H1 (cell line): ENCODE results near the gene JAKMIP3. TPM values are rescaled to one million over a fixed set of nuclear protein-coding genes. Genes with fewer than 3 reads are reported as not detected.
A peak's percentile ranks its signal among the peaks of the same experiment; 100 is the strongest.

Experiments used
- CTCF ChIA-PET: fragments of 300-600 bp; sonication (Branson Sonifier 250); formaldehyde crosslinking; loops from one replicate; lab custom pipeline; 2021; ENCODE audit not compliant: partially characterized antibody; lab: Charles Lee
- POLR2A ChIA-PET: fragments of 300-600 bp; sonication (Branson Sonifier 250); formaldehyde crosslinking; loops from one replicate; lab custom pipeline; 2021; ENCODE audit warnings: inconsistent platforms; ENCODE audit not compliant: partially characterized antibody; lab: Charles Lee
- DNase-seq, 2 experiments: peaks; one replicate each; pipeline versions ENCODE4 v3.0.0 to v3.0.0-alpha.2; 2010 to 2022; ENCODE audit warnings: low spot score in 2 of 2, low read depth in 1 of 2, mixed read lengths in 1 of 2
- FAIRE-seq: peaks from 2 replicates; lab custom pipeline; 2011; peaks lifted over from hg19 to GRCh38; lab: Jason Lieb, UNC
- H2AFZ ChIP-seq: 2 replicates; pipeline ENCODE4 v1.8.1; 2012; ENCODE audit warnings: low read length, inconsistent platforms
- H2AK5ac ChIP-seq: 2 replicates; pipeline ENCODE4 v1.6.1; 2013; ENCODE audit warnings: low read depth, low read length
- H2BK120ac ChIP-seq: replicated peaks from 2 replicates; pipeline ENCODE3; 2013; ENCODE audit warnings: low read depth, low read length, inconsistent platforms
- H2BK12ac ChIP-seq: 2 replicates; pipeline ENCODE4 v1.6.1; 2013; ENCODE audit warnings: low read depth, low read length
- H2BK15ac ChIP-seq: 2 replicates; pipeline ENCODE4 v1.6.1; 2013; ENCODE audit warnings: low read length
- H2BK20ac ChIP-seq: 2 replicates; pipeline ENCODE4 v1.6.1; 2013; ENCODE audit warnings: low read length
- H2BK5ac ChIP-seq: 2 replicates; pipeline ENCODE4 v1.6.1; 2013; ENCODE audit warnings: low read depth, low read length
- H3K14ac ChIP-seq: 2 replicates; pipeline ENCODE4 v1.6.1; 2013; ENCODE audit warnings: inconsistent platforms; ENCODE audit not compliant: insufficient read length
- H3K18ac ChIP-seq: 2 replicates; pipeline ENCODE4 v1.6.1; 2013; ENCODE audit warnings: low read length; ENCODE audit errors: extremely low read depth
- H3K23ac ChIP-seq: 2 replicates; pipeline ENCODE4 v1.6.1; 2013; ENCODE audit warnings: inconsistent platforms; ENCODE audit not compliant: insufficient read length
- H3K23me2 ChIP-seq: 2 replicates; pipeline ENCODE4 v1.6.1; 2013; ENCODE audit warnings: low read depth, low read length
- H3K27ac ChIP-seq: 2 replicates; pipeline ENCODE4 v1.6.1; 2011; ENCODE audit warnings: low read depth, low read length, inconsistent platforms
- H3K27me3 ChIP-seq, 4 experiments: replicated peaks in 1 of 4; 1 replicate in 1 of 4; 2 replicates in 3 of 4; pipeline versions ENCODE4 v1.6.1 to v1.8.1; 2011 to 2013; ENCODE audit warnings: low read length in 3 of 4, mild to moderate bottlenecking in 3 of 4, inconsistent platforms in 2 of 4, mixed read lengths in 2 of 4, moderate library complexity in 1 of 4; ENCODE audit not compliant: control insufficient read depth in 3 of 4, insufficient read depth in 3 of 4; ENCODE audit errors: extremely low read depth in 1 of 4
- H3K36me3 ChIP-seq, 4 experiments: 2 replicates each; pipeline versions ENCODE4 v1.6.1 to v1.8.1; 2011 to 2013; ENCODE audit warnings: mild to moderate bottlenecking in 4 of 4, low read length in 3 of 4, moderate library complexity in 2 of 4, control low read depth in 1 of 4, inconsistent platforms in 1 of 4; ENCODE audit not compliant: insufficient read depth in 4 of 4, control insufficient read depth in 2 of 4
- H3K4ac ChIP-seq: replicated peaks from 2 replicates; pipeline ENCODE3; 2013; ENCODE audit warnings: low read length, low read depth, mixed read lengths, inconsistent platforms; ENCODE audit not compliant: insufficient read length
- H3K4me1 ChIP-seq, 4 experiments: replicated peaks in 1 of 4; 1 replicate in 1 of 4; 2 replicates in 3 of 4; pipeline versions ENCODE4 v1.6.1 to v1.8.1; 2011 to 2013; ENCODE audit warnings: low read length in 3 of 4, inconsistent platforms in 2 of 4, mixed read lengths in 1 of 4; ENCODE audit not compliant: insufficient read depth in 4 of 4, control insufficient read depth in 3 of 4
- H3K4me2 ChIP-seq, 2 experiments: 2 replicates each; pipeline versions ENCODE4 v1.6.1 to v1.8.1; 2011 to 2013; ENCODE audit warnings: low read depth in 2 of 2, low read length in 2 of 2, control low read depth in 1 of 2, inconsistent platforms in 1 of 2, mild to moderate bottlenecking in 1 of 2; ENCODE audit not compliant: insufficient read depth in 1 of 2
- H3K4me3 ChIP-seq, 4 experiments: fragments of 200-600, 300-600 bp in 1 of 4; sonication (generic), shearing (Covaris generic), sonication (Bioruptor Twin) in 1 of 4; 2 replicates each; pipeline versions ENCODE4 v1.5.1 to v1.8.1; 2011 to 2016; ENCODE audit warnings: low read length in 4 of 4, low read depth in 3 of 4, control low read depth in 2 of 4, inconsistent platforms in 2 of 4, mild to moderate bottlenecking in 2 of 4, mixed read lengths in 1 of 4, moderate library complexity in 1 of 4; ENCODE audit not compliant: insufficient read depth in 2 of 4; ENCODE audit errors: extremely low read depth in 1 of 4
- H3K56ac ChIP-seq: replicated peaks from 2 replicates; pipeline ENCODE3; 2013; ENCODE audit warnings: low read depth, mild to moderate bottlenecking, mixed read lengths, low read length, inconsistent platforms; ENCODE audit not compliant: insufficient read length
- H3K79me1 ChIP-seq: 2 replicates; pipeline ENCODE4 v1.6.1; 2013; ENCODE audit warnings: low read depth, low read length, control low read depth
- H3K79me2 ChIP-seq, 2 experiments: 2 replicates each; pipeline versions ENCODE4 v1.6.1 to v1.8.1; 2012 to 2013; ENCODE audit warnings: low read length in 2 of 2, mild to moderate bottlenecking in 2 of 2, inconsistent platforms in 1 of 2; ENCODE audit not compliant: insufficient read depth in 2 of 2, control insufficient read depth in 1 of 2
- H3K9ac ChIP-seq, 4 experiments: replicated peaks in 1 of 4; 1 replicate in 1 of 4; 2 replicates in 3 of 4; pipeline versions ENCODE4 v1.6.1 to v1.8.1; 2011 to 2013; ENCODE audit warnings: low read depth in 3 of 4, low read length in 3 of 4, control low read depth in 2 of 4, mild to moderate bottlenecking in 2 of 4, moderate library complexity in 2 of 4, inconsistent platforms in 1 of 4; ENCODE audit errors: extremely low read depth in 1 of 4
- H3K9me3 ChIP-seq, 2 experiments: 2 replicates each; pipeline versions ENCODE4 v1.6.1 to v1.8.1; 2012 to 2013; ENCODE audit warnings: mild to moderate bottlenecking in 2 of 2, moderate library complexity in 2 of 2, control low read depth in 1 of 2, inconsistent platforms in 1 of 2, low read depth in 1 of 2, low read length in 1 of 2, mixed read lengths in 1 of 2; ENCODE audit not compliant: insufficient read depth in 2 of 2
- H4K20me1 ChIP-seq, 2 experiments: replicated peaks in 1 of 2; 2 replicates each; pipeline versions ENCODE3 to v1.8.1; 2011 to 2013; ENCODE audit warnings: inconsistent platforms in 2 of 2, low read length in 2 of 2, mild to moderate bottlenecking in 1 of 2; ENCODE audit not compliant: insufficient read depth in 2 of 2, control insufficient read depth in 1 of 2
- H4K5ac ChIP-seq: 2 replicates; pipeline ENCODE4 v1.6.1; 2013; ENCODE audit warnings: low read length, low read depth, mixed read lengths, inconsistent platforms; ENCODE audit not compliant: insufficient read length
- H4K8ac ChIP-seq: 2 replicates; pipeline ENCODE4 v1.8.0; 2013; ENCODE audit warnings: mild to moderate bottlenecking, moderate library complexity, low read length, inconsistent platforms; ENCODE audit not compliant: insufficient read depth; ENCODE audit errors: extremely low read depth
- H4K91ac ChIP-seq: replicated peaks from 2 replicates; pipeline ENCODE3; 2013; ENCODE audit warnings: low read length, mixed read lengths, inconsistent platforms; ENCODE audit not compliant: insufficient read length
- BACH1 ChIP-seq: IDR thresholded peaks from 2 replicates; pipeline ENCODE4 v1.6.1; 2012; ENCODE audit warnings: low read length, improper control_type of control experiment
- MAFK ChIP-seq: IDR thresholded peaks from 2 replicates; pipeline ENCODE4 v1.6.1; 2012; ENCODE audit warnings: low read depth, mild to moderate bottlenecking, improper control_type of control experiment, low read length
- POU5F1 ChIP-seq: IDR thresholded peaks from 2 replicates; pipeline ENCODE4 v1.6.1; 2011; ENCODE audit warnings: low read depth, mild to moderate bottlenecking, low read length, moderate library complexity
- WGBS, 2 experiments: shearing (Covaris generic) in 1 of 2; methylation state at CpG; one replicate each; pipeline versions ENCODE4 v1.1.6 to v1.1.7; 2013 to 2015; ENCODE audit warnings: low lambda C conversion rate in 2 of 2, mixed read lengths in 2 of 2, inconsistent platforms in 1 of 2, low coverage in 1 of 2, missing lambda C conversion rate in 1 of 2; ENCODE audit not compliant: insufficient replicate concordance in 2 of 2, insufficient coverage in 1 of 2, insufficient read length in 1 of 2; ENCODE audit errors: extremely low coverage in 1 of 2, missing lambda C conversion rate in 1 of 2; 5-methylcytosine and 5-hydroxymethylcytosine counted together
- polyA plus RNA-seq, 7 experiments: library from polyadenylated mRNA; depleted of rRNA in 3 of 7; stranded (reverse) in 5 of 7; unstranded in 2 of 7; fragments of >200 nt in 5 of 7; fragments of 200-250 nt in 2 of 7; gene quantifications; 1 replicate in 5 of 7; 2 replicates in 1 of 7; 4 replicates in 1 of 7; pipeline versions ENCODE4 v1.2.1 to v1.2.3, GENCODE V29; 2011 to 2013; ENCODE audit warnings: missing spikeins in 2 of 7, mixed read lengths in 2 of 7
- total RNA-seq: library from RNA; stranded (reverse); fragmentation: NEBNext Ultra II Directional; extraction: Animal tissue kit (Norgen Biotek cat#: 25700); gene quantifications from 2 replicates; pipeline ENCODE4 v1.2.1, GENCODE V29; 2021

Gene JAKMIP3
- total and polyA plus RNA-seq, 2 of the 8 experiments (the other 6 are each of a cell fraction or from before 2014, with no cell fraction given): 0.83 to 0.91 TPM

DNA sequence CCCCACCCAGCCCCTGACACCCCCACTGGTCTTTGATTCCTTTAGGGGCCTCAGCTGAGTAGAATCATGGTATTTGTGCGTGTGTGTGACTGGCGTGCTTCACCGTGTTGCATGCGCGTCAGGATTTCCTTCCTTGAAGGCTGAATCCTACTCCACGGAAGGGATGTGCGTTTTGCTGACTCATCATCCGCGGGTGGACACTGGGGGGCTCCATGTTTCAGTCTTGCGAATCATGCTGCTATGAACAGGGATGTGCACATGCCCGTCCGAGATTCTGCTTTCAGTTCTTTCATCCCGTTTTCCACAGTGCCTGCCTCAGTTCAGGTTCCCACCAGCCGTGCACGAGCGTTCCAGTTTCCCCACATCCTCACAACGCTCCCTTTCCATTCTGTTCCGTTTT, 20.9 kb upstream of the JAKMIP3 start:
- Histone ChIP-seq H4K20me1 (peaks cover 0 to 1% of the 10 kb centered on the region in 2 experiments), H2BK20ac (no peak overlapping the region), H3K14ac (no peak overlapping the region), H3K4me1 (peaks cover 6 to 9% (median 8%) of the 10 kb centered on the region in 4 experiments; a peak in 6 of 7 replicates), H4K91ac (peak overlapping the region; percentile 65), H2BK120ac (peak overlapping the region; percentile 54), H2BK15ac (no peak overlapping the region), H3K4me3 (no peak overlapping the region), H3K27me3 (no peaks in the 10 kb centered on the region), H2AFZ (no peak overlapping the region), H3K56ac (no peak overlapping the region), H3K36me3 (no peaks in the 10 kb centered on the region)
- TF ChIP-seq BACH1 (0 out of 2 replicates have a peak, but pooled peaks have one; percentile 34), POU5F1 (no peak), MAFK (peak; percentile 85)
- TF ChIP-seq, all 59 proteins: peak for 2
- no peak overlapping the region for H3K4me2 ChIP-seq
- H3K79me2 ChIP-seq: no peaks in the 10 kb centered on the region
- H2AK5ac ChIP-seq: peak overlapping the region; percentile 84; the same call in 1 of the 2 replicates
- H4K5ac ChIP-seq: no peak overlapping the region
- H3K9me3 ChIP-seq: no peaks in the 10 kb centered on the region
- ChIA-PET CTCF (interaction anchor here (0.7 to 6.8 kb wide), 5 partner anchors 7 to 99 kb away, joined by 3 to 39 read pairs (median 4); no protein-coding TSS in a partner anchor), POLR2A (interaction anchor here (0.6 kb wide), 2 partner anchors 43 to 1100 kb away, joined by 3 to 4 read pairs; no protein-coding TSS in a partner anchor)
- no peaks in the 10 kb centered on the region for H3K79me1 ChIP-seq
- H3K9ac ChIP-seq: no peak overlapping the region; a peak in 1 of 7 replicates
- no peak overlapping the region for H2BK12ac ChIP-seq
- no peaks in the 10 kb centered on the region for H3K23me2 ChIP-seq
- 90% methylated on average over 18 of the region's 18 CpGs; no CpG with 5 or more reads in 1 of the 2 experiments for WGBS, 2 experiments
- FAIRE-seq (no peak), DNase-seq (no peak)
- no peak overlapping the region for H3K27ac ChIP-seq
- H3K4ac ChIP-seq: no peak overlapping the region
- no peak overlapping the region for H2BK5ac ChIP-seq
- no peak overlapping the region for H3K23ac ChIP-seq
- H3K18ac ChIP-seq: no peak overlapping the region
- no peak overlapping the region; the same call in 1 of the 2 replicates for H4K8ac ChIP-seq
